ENCODE measurements around the gene NAV2. TPM values are rescaled to one million over a fixed set of nuclear protein-coding genes. Genes with fewer than 3 reads are reported as not detected.

The NAV2 gene
- total RNA-seq, 2 experiments from 2014 or later: 0.26 to 0.67 TPM

GRCh38 chr11:19676475-19677380, 35.9 kb upstream of the NAV2 start:
- Mint-ChIP-seq H3K27ac (no peak overlapping the region), H3K27me3 (peaks cover 15% of the 10 kb centered on the region), H3K4me3 (no peak overlapping the region), H3K36me3 (no peaks in the 10 kb centered on the region), H3K9me3 (ENCODE audit: low read depth) (no peaks in the 10 kb centered on the region), H3K4me1 (peaks cover 13% of the 10 kb centered on the region)
- CTCF ChIA-PET: no interaction called here
- DNase-seq (no peak), ATAC-seq (no peak)

- ATAC-seq: no peak
- Mint-ChIP-seq H3K4me1 (peaks cover 13% of the 10 kb centered on the region), H3K36me3 (no peaks in the 10 kb centered on the region), H3K9me3 (ENCODE audit: low read depth) (no peaks in the 10 kb centered on the region), H3K4me3 (no peak overlapping the region), H3K27ac (no peak overlapping the region), H3K27me3 (peaks cover 10% of the 10 kb centered on the region)
- DNase-seq: no peak
- CTCF ChIA-PET: no interaction called here
Observed at GRCh38 chr11:19677381-19678080, 35.1 kb upstream of the NAV2 start.

- CTCF ChIA-PET: no interaction called here
- Mint-ChIP-seq H3K27me3 (peaks cover 3% of the 10 kb centered on the region), H3K4me3 (no peak overlapping the region), H3K4me1 (peaks cover 4% of the 10 kb centered on the region), H3K27ac (no peak overlapping the region), H3K36me3 (no peaks in the 10 kb centered on the region), H3K9me3 (ENCODE audit: low read depth) (no peaks in the 10 kb centered on the region)
- DNase-seq: no peak
- no peak for ATAC-seq
Observed at GRCh38 chr11:19679952-19680828, 32.4 kb upstream of the NAV2 start.

- Mint-ChIP-seq H3K27ac (no peak overlapping the region), H3K27me3 (peaks cover 3% of the 10 kb centered on the region), H3K4me1 (peaks cover 3% of the 10 kb centered on the region), H3K4me3 (no peak overlapping the region), H3K36me3 (no peaks in the 10 kb centered on the region), H3K9me3 (ENCODE audit: low read depth) (no peaks in the 10 kb centered on the region)
- DNase-seq (no peak), ATAC-seq (no peak)
- CTCF ChIA-PET: no interaction called here
Observed at GRCh38 chr11:19680829-19681368, 31.7 kb upstream of the NAV2 start.

- CTCF ChIA-PET: no interaction called here
- Mint-ChIP-seq H3K27ac (no peak overlapping the region), H3K9me3 (ENCODE audit: low read depth) (no peaks in the 10 kb centered on the region), H3K36me3 (no peaks in the 10 kb centered on the region), H3K4me1 (no peaks in the 10 kb centered on the region), H3K4me3 (no peak overlapping the region), H3K27me3 (peaks cover 6% of the 10 kb centered on the region)
- ATAC-seq (no peak), DNase-seq (no peak)
Observed at GRCh38 chr11:19683141-19683805, 29.4 kb upstream of the NAV2 start.

GRCh38 chr11:19683862-19684491, 28.7 kb upstream of the NAV2 start:
- CTCF ChIA-PET: no interaction called here
- Mint-ChIP-seq H3K4me3 (no peak overlapping the region), H3K27ac (no peak overlapping the region), H3K4me1 (no peaks in the 10 kb centered on the region), H3K27me3 (peaks cover 6% of the 10 kb centered on the region), H3K36me3 (no peaks in the 10 kb centered on the region), H3K9me3 (ENCODE audit: low read depth) (no peaks in the 10 kb centered on the region)
- DNase-seq (no peak), ATAC-seq (no peak)

- Mint-ChIP-seq H3K27me3 (peaks cover 5% of the 10 kb centered on the region), H3K27ac (no peak overlapping the region), H3K36me3 (no peaks in the 10 kb centered on the region), H3K9me3 (ENCODE audit: low read depth) (no peaks in the 10 kb centered on the region), H3K4me1 (no peaks in the 10 kb centered on the region), H3K4me3 (no peak overlapping the region)
- DNase-seq: no peak
- no peak for ATAC-seq
- CTCF ChIA-PET: no interaction called here
Observed at GRCh38 chr11:19686234-19686633, 26.4 kb upstream of the NAV2 start.

GRCh38 chr11:19687392-19687791, 25.2 kb upstream of the NAV2 start:
- no peak overlapping the region for H3K4me3 Mint-ChIP-seq
- DNase-seq (no peak), ATAC-seq (no peak)
- no peaks in the 10 kb centered on the region for H3K4me1 Mint-ChIP-seq
- no peaks in the 10 kb centered on the region for H3K36me3 Mint-ChIP-seq
- H3K27me3 Mint-ChIP-seq: peaks cover 5% of the 10 kb centered on the region
- H3K27ac Mint-ChIP-seq: no peak overlapping the region
- no peaks in the 10 kb centered on the region for H3K9me3 Mint-ChIP-seq (ENCODE audit: low read depth)
- CTCF ChIA-PET: no interaction called here

- ATAC-seq (no peak), DNase-seq (no peak)
- no peaks in the 10 kb centered on the region for H3K4me1 Mint-ChIP-seq
- peaks cover 7% of the 10 kb centered on the region for H3K27me3 Mint-ChIP-seq
- CTCF ChIA-PET: no interaction called here
- H3K4me3 Mint-ChIP-seq: no peak overlapping the region
- H3K36me3 Mint-ChIP-seq: no peaks in the 10 kb centered on the region
- no peak overlapping the region for H3K27ac Mint-ChIP-seq
- no peaks in the 10 kb centered on the region for H3K9me3 Mint-ChIP-seq (ENCODE audit: low read depth)
Observed at GRCh38 chr11:19689281-19690000, 23.2 kb upstream of the NAV2 start.

GRCh38 chr11:19690885-19691284, 21.8 kb upstream of the NAV2 start:
- no peaks in the 10 kb centered on the region for H3K36me3 Mint-ChIP-seq
- ATAC-seq (no peak), DNase-seq (no peak)
- no peak overlapping the region for H3K4me3 Mint-ChIP-seq
- peaks cover 7% of the 10 kb centered on the region for H3K27me3 Mint-ChIP-seq
- CTCF ChIA-PET: no interaction called here
- H3K9me3 Mint-ChIP-seq (ENCODE audit: low read depth): no peaks in the 10 kb centered on the region
- no peaks in the 10 kb centered on the region for H3K4me1 Mint-ChIP-seq
- H3K27ac Mint-ChIP-seq: no peak overlapping the region

GRCh38 chr11:19691815-19692500, 20.7 kb upstream of the NAV2 start:
- ATAC-seq (no peak), DNase-seq (no peak)
- H3K27ac Mint-ChIP-seq: no peak overlapping the region
- no peak overlapping the region for H3K4me3 Mint-ChIP-seq
- no peaks in the 10 kb centered on the region for H3K4me1 Mint-ChIP-seq
- peaks cover 7% of the 10 kb centered on the region for H3K27me3 Mint-ChIP-seq
- H3K36me3 Mint-ChIP-seq: no peaks in the 10 kb centered on the region
- CTCF ChIA-PET: no interaction called here
- H3K9me3 Mint-ChIP-seq (ENCODE audit: low read depth): no peaks in the 10 kb centered on the region

- DNase-seq: no peak
- Mint-ChIP-seq H3K27ac (no peak overlapping the region), H3K27me3 (peaks cover 4% of the 10 kb centered on the region), H3K4me3 (no peak overlapping the region), H3K9me3 (ENCODE audit: low read depth) (no peaks in the 10 kb centered on the region), H3K36me3 (no peaks in the 10 kb centered on the region), H3K4me1 (no peaks in the 10 kb centered on the region)
- no peak for ATAC-seq
- CTCF ChIA-PET: no interaction called here
Observed at GRCh38 chr11:19693146-19693545, 19.5 kb upstream of the NAV2 start.

All from activated CD8-positive, alpha-beta memory T cell treated with anti-CD3 and anti-CD28 coated beads, Interleukin-2, amount 10 ng/mL, durations not matched to agents 7 days and 5 days (primary cell).